Limb (tissue), 2 donors: Measurements from ENCODE around the gene IKBIP.
"Not testable (repeated sequence)": the region's sequence is repeated elsewhere in the genome, so short reads cannot be mapped to it uniquely, and the experiment has no call there.

Experiments used
- DNase-seq, 2 donors: peaks; one replicate each; pipeline ENCODE4 v3.0.0-alpha.2; 2016; ENCODE audit errors: extremely low spot score in 2 of 2

The IKBIP gene

DNA sequence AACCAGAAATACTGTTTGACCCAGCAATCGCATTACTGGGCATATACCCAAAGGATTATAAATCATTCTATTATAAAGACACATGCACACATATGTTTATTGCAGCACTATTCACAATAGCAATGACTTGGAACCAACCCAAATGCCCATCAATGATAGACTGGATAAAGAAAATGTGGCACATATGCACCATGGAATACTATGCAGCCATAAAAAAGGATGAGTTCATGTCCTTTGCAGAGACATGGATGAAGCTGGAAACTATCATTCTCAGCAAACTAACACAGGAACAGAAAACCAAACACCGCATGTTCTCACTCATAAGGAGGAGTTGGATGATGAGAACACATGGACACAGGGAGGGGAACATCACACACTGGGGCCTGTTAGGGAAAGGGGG is 67.8 kb downstream of the IKBIP start:
- DNase-seq: not testable (repeated sequence)

- DNase-seq: no peak
Observed at GRCh38 chr12:98575013-98575412, 69.6 kb downstream of the IKBIP start.
